RWPE2 (cell line): Measurements from ENCODE around the gene MAP6D1.
"Not testable (repeated sequence)": the region's sequence is repeated elsewhere in the genome, so short reads cannot be mapped to it uniquely, and the experiment has no call there.

ENCODE experiments used
- ATAC-seq: fragments of 200-7000 bp; cut with Tn5 transposase; 3 replicates; pipeline ENCODE4 v1.9.1; 2021; ENCODE audit warnings: low read depth
- DNase-seq: peaks from one replicate; pipeline ENCODE4 v3.0.0-alpha.2; 2020; ENCODE audit warnings: low spot score
- H3K27ac ChIP-seq: fragments of 450-650 bp; 2 replicates; pipeline ENCODE4 v1.5.1; 2017; ENCODE audit warnings: mild to moderate bottlenecking; ENCODE audit not compliant: poor library complexity, severe bottlenecking
- H3K27me3 ChIP-seq: fragments of 250-450 bp; sonication (Bioruptor Pico); 2 replicates; pipeline ENCODE4 v1.5.1; 2021; ENCODE audit warnings: mild to moderate bottlenecking, moderate library complexity; ENCODE audit not compliant: insufficient read depth, poor library complexity, severe bottlenecking
- H3K36me3 ChIP-seq: fragments of 250-450 bp; sonication (Bioruptor Pico); 2 replicates; pipeline ENCODE4 v1.5.1; 2020; ENCODE audit warnings: low read depth, mild to moderate bottlenecking, moderate library complexity
- H3K4me1 ChIP-seq: fragments of 250-450 bp; sonication (Bioruptor Pico); 2 replicates; pipeline ENCODE4 v1.5.1; 2021; ENCODE audit warnings: mild to moderate bottlenecking, moderate library complexity; ENCODE audit not compliant: insufficient read depth, poor library complexity, severe bottlenecking
- H3K4me3 ChIP-seq: fragments of 250-450 bp; sonication (Bioruptor Pico); 2 replicates; pipeline ENCODE4 v1.5.1; 2021; ENCODE audit warnings: mild to moderate bottlenecking, moderate library complexity; ENCODE audit not compliant: severe bottlenecking
- H3K9me3 ChIP-seq: fragments of 250-450 bp; sonication (Bioruptor Pico); 2 replicates; pipeline ENCODE4 v1.5.1; 2021; ENCODE audit warnings: mild to moderate bottlenecking, moderate library complexity; ENCODE audit not compliant: severe bottlenecking
- CTCF ChIP-seq: fragments of 450-650 bp; IDR thresholded peaks from one replicate; pipeline ENCODE4 v1.5.1; 2017; ENCODE audit warnings: mild to moderate bottlenecking, moderate library complexity; ENCODE audit not compliant: poor library complexity, severe bottlenecking

MAP6D1 gene

GRCh38 chr3:183796372-183796771, 29.0 kb downstream of the MAP6D1 start:
- Histone ChIP-seq H3K9me3 (no peaks in the 10 kb centered on the region), H3K27ac (no peak overlapping the region), H3K36me3 (peaks cover 85% of the 10 kb centered on the region), H3K4me3 (no peak overlapping the region), H3K4me1 (no peaks in the 10 kb centered on the region), H3K27me3 (no peaks in the 10 kb centered on the region)
- ATAC-seq (no peak), DNase-seq (no peak)
- no peak for TF ChIP-seq CTCF

- peaks cover 87% of the 10 kb centered on the region for H3K36me3 ChIP-seq
- DNase-seq = no peak
- H3K4me1 ChIP-seq = no peaks in the 10 kb centered on the region
These were observed 30.9 kb downstream of the MAP6D1 start for GRCh38 chr3:183794452-183794851.

GRCh38 chr3:183792976-183793375, 32.4 kb downstream of the MAP6D1 start:
- no peak for ATAC-seq
- no peak for DNase-seq
- Histone ChIP-seq H3K9me3 (no peaks in the 10 kb centered on the region), H3K27me3 (no peaks in the 10 kb centered on the region), H3K4me1 (no peaks in the 10 kb centered on the region), H3K36me3 (peaks cover 84% of the 10 kb centered on the region), H3K4me3 (no peak overlapping the region), H3K27ac (no peak overlapping the region)
- TF ChIP-seq CTCF = no peak

More at GRCh38 chr3:183794452-183794851, 30.9 kb downstream of the MAP6D1 start:
- no peak for ATAC-seq
- H3K27me3 ChIP-seq = no peaks in the 10 kb centered on the region
- H3K27ac ChIP-seq = no peak overlapping the region
- no peak overlapping the region for H3K4me3 ChIP-seq
- no peaks in the 10 kb centered on the region for H3K9me3 ChIP-seq
- no peak for TF ChIP-seq CTCF

GRCh38 chr3:183790700-183791099, 34.7 kb downstream of the MAP6D1 start:
- Histone ChIP-seq H3K27me3 (no peaks in the 10 kb centered on the region), H3K4me3 (no peak overlapping the region), H3K27ac (no peak overlapping the region), H3K4me1 (no peaks in the 10 kb centered on the region), H3K9me3 (no peaks in the 10 kb centered on the region), H3K36me3 (peaks cover 85% of the 10 kb centered on the region)
- DNase-seq (no peak), ATAC-seq (no peak)
- no peak for TF ChIP-seq CTCF

GRCh38 chr3:183789826-183790225, 35.6 kb downstream of the MAP6D1 start:
- Histone ChIP-seq H3K9me3 (no peaks in the 10 kb centered on the region), H3K4me3 (no peak overlapping the region), H3K36me3 (peaks cover 88% of the 10 kb centered on the region), H3K27me3 (no peaks in the 10 kb centered on the region), H3K4me1 (no peaks in the 10 kb centered on the region), H3K27ac (no peak overlapping the region)
- TF ChIP-seq CTCF = no peak
- DNase-seq (no peak), ATAC-seq (no peak)

GRCh38 chr3:183784503-183784902, 40.9 kb downstream of the MAP6D1 start:
- not testable (repeated sequence) for H3K4me1 ChIP-seq, H3K27ac ChIP-seq, ATAC-seq, H3K9me3 ChIP-seq, H3K4me3 ChIP-seq, DNase-seq, H3K27me3 ChIP-seq
- H3K36me3 ChIP-seq = peaks cover 93% of the 10 kb centered on the region
